ENCODE results near the gene HNRNPUL2.
"Not testable (repeated sequence)": the region's sequence is repeated elsewhere in the genome, so short reads cannot be mapped to it uniquely, and the experiment has no call there.

The HNRNPUL2 gene

DNA sequence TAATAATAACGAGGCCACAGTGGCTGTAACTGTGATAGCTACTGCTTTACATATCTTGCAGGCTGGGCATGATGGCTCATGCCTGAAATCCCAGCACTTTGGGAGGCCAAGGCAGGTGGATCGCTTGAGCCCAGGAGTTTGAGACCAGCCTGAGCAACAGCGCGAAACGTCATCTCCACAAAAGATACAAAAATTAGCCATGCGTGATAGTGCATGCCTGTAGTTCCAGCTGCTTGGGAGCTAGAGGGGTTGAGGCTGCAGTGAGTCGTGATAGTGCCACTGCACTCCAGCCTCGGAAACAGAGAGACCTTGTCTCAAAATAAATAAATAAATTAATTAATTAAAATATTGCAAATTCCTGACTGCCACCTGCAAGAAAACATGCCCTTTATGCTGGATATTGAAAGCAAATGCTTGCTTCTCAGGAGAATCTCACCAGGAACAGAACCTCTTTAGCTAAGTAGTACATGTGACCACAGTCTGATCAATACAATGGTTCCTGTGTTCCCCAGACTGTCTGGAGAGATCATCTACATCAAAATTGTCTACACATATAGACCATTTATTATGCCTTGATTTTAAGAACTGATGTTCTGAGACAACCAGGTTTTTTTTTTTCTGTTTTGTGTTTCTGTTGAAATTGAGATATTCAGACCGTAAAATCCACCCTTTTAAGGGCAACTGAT is 20.4 kb upstream of the HNRNPUL2 start:
- H3K4me1 Mint-ChIP-seq, result peaks cover 18% of the 10 kb centered on the region
- no peaks in the 10 kb centered on the region for H3K9me3 Mint-ChIP-seq
- no peaks in the 10 kb centered on the region for H3K27me3 Mint-ChIP-seq
- peaks cover 7% of the 10 kb centered on the region for H3K36me3 Mint-ChIP-seq
- no peak for ATAC-seq
- H3K4me3 Mint-ChIP-seq, result no peak overlapping the region
- no peak overlapping the region for H3K27ac Mint-ChIP-seq

DNA sequence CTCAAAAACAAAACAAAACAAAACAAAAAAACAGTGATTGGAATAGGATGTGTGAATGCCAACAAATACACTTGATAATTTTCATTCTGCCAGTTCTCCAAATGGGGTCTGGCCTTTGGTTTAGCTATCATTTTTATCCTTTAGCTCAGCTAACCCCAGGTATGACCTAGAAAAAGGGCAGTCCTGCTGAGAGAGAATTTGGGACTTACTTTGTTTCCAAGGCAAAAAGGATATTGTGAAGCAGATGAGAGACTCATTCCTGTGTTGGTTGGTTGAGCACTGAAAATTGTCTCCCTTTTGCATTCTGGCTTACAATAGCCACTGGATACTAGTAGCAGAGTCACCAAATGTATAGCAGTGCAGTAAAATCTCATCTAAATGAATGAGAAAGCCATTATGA is 9.9 kb upstream of the HNRNPUL2 start:
- ATAC-seq, result no peak
- Mint-ChIP-seq H3K9me3 (no peaks in the 10 kb centered on the region), H3K36me3 (peaks cover 40% of the 10 kb centered on the region), H3K27ac (no peak overlapping the region), H3K4me1 (no peaks in the 10 kb centered on the region), H3K27me3 (no peaks in the 10 kb centered on the region), H3K4me3 (no peak overlapping the region)

- no peak for ATAC-seq
- Mint-ChIP-seq H3K4me3 (no peak overlapping the region), H3K9me3 (no peaks in the 10 kb centered on the region), H3K4me1 (peaks cover 18% of the 10 kb centered on the region), H3K36me3 (peaks cover 20% of the 10 kb centered on the region), H3K27ac (no peak overlapping the region), H3K27me3 (no peaks in the 10 kb centered on the region)
These were observed 5.6 kb upstream of the HNRNPUL2 start for GRCh38 chr11:62732830-62733229.

DNA sequence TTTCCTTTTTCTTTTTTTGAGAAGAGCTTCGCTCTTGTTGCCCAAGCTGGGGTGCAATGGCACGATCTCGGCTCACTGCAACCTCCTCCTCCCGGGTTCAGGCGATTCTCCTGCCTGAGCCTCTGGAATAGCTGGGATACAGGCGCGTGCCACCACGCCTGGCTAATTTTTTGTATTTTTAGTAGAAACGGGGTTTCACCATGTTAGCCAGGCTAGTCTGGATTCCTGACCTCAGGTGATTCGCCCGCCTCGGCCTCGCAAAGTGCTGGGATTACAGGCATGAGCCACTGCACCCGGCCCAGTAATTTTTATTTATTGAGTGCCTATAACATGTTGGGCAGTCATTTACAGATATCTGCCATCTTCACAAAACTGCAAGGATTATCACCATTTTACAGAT is 2.8 kb upstream of the HNRNPUL2 start:
- Mint-ChIP-seq H3K4me1 (peaks cover 30% of the 10 kb centered on the region), H3K27ac (peak overlapping the region; percentile 95), H3K4me3 (peak overlapping the region; percentile 82), H3K36me3 (peaks cover 29% of the 10 kb centered on the region)
- ATAC-seq, H3K27me3 Mint-ChIP-seq, H3K9me3 Mint-ChIP-seq: not testable (repeated sequence)

GRCh38 chr11:62728171-62728988 is 1.1 kb upstream of the HNRNPUL2 start, which contains the start of gene TTC9C:
TSS of gene TTC9C (plus strand) at chr11:62728486. CDS start at chr11:62728849, 363 bp downstream.
- no peaks in the 10 kb centered on the region for H3K9me3 Mint-ChIP-seq
- H3K36me3 Mint-ChIP-seq, result peaks cover 39% of the 10 kb centered on the region
- H3K4me1 Mint-ChIP-seq, result peaks cover 45% of the 10 kb centered on the region

DNA sequence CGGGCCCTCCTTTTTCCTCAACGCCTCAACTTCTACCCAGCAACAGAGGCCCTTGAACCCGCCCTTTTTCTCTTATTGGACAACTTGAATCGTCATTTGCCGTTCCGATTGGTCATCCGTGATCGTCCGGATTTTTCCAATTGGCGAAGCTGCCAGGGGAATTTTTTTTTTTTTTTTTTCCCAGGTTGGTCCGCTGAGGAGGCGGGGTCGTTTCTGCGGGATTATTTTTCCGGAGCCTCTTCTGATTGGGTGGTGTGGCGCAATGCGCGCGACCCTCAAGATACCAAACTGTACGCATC is 564 bp upstream of the HNRNPUL2 start:
- peaks cover 35% of the 10 kb centered on the region for H3K36me3 Mint-ChIP-seq
- no peaks in the 10 kb centered on the region for H3K27me3 Mint-ChIP-seq
- peak overlapping the region; percentile 92 for H3K4me3 Mint-ChIP-seq
- H3K27ac Mint-ChIP-seq, result peak overlapping the region; percentile 95
- peak; percentile 83 for ATAC-seq
- no peaks in the 10 kb centered on the region for H3K9me3 Mint-ChIP-seq
- peaks cover 45% of the 10 kb centered on the region for H3K4me1 Mint-ChIP-seq

More at GRCh38 chr11:62728171-62728988, 1.1 kb upstream of the HNRNPUL2 start, which contains the start of gene TTC9C:
- ATAC-seq, result peak; percentile 65
- Mint-ChIP-seq H3K4me3 (peak within 1 kb of the TSS; percentile 92), H3K27ac (peak within 1 kb of the TSS; percentile 95), H3K27me3 (no peaks in the 10 kb centered on the region)

GRCh38 chr11:62726915-62727164 is 417 bp downstream of the HNRNPUL2 start:
- Mint-ChIP-seq H3K4me3 (peak overlapping the region; percentile 92), H3K36me3 (peaks cover 44% of the 10 kb centered on the region), H3K4me1 (peaks cover 45% of the 10 kb centered on the region), H3K27me3 (no peaks in the 10 kb centered on the region), H3K9me3 (no peaks in the 10 kb centered on the region), H3K27ac (peak overlapping the region; percentile 95)
- peak; percentile 2 for ATAC-seq

- no peaks in the 10 kb centered on the region for H3K9me3 Mint-ChIP-seq
- peaks cover 42% of the 10 kb centered on the region for H3K4me1 Mint-ChIP-seq
- H3K36me3 Mint-ChIP-seq, result peaks cover 46% of the 10 kb centered on the region
- H3K27me3 Mint-ChIP-seq, result no peaks in the 10 kb centered on the region
- no peak for ATAC-seq
- peak overlapping the region; percentile 95 for H3K27ac Mint-ChIP-seq
- peak overlapping the region; percentile 92 for H3K4me3 Mint-ChIP-seq
These were observed 922 bp downstream of the HNRNPUL2 start for GRCh38 chr11:62726156-62726914.

DNA sequence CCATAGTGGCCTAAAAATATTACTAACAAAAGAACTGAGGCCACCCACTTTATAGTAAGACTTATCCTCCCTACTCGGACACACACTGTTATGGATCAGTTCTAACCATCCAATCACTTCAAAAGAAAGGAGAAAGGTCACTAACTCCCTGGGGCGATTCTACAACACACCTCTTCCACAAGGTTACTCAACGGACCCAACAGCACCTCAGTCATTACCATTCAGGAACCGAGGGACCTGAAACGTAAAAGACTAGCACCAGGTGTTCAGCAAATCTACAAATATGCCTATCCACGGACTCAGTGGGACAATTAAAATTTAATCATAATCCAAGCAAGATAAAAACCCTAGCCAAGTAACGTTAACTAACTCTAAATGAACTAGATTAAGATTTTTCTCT is 1.6 kb downstream of the HNRNPUL2 start:
- Mint-ChIP-seq H3K27ac (peak overlapping the region; percentile 95), H3K4me1 (peaks cover 37% of the 10 kb centered on the region), H3K4me3 (peak overlapping the region; percentile 92), H3K9me3 (no peaks in the 10 kb centered on the region), H3K36me3 (peaks cover 49% of the 10 kb centered on the region), H3K27me3 (no peaks in the 10 kb centered on the region)
- ATAC-seq, result no peak

DNA sequence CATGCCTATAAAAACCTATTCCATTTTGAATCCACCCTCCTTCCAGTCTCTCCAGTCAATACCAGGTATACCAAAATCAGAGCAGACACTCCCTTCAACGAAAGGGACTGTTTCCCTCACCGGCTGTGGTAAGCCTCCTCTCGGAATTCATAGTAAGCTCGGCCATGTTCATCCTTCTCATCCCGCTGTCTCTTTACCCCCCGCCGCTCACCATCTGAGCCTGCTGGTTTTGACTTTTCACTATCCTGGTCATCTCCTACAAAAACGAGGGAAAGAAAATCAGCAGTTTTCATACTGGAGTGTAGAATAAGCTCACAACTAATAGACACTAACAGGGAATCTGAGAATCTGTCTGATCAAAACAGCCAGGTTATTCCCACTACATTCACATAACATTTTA is 3.1 kb downstream of the HNRNPUL2 start:
- Mint-ChIP-seq H3K9me3 (no peaks in the 10 kb centered on the region), H3K27me3 (no peaks in the 10 kb centered on the region), H3K36me3 (peaks cover 59% of the 10 kb centered on the region), H3K4me1 (peaks cover 27% of the 10 kb centered on the region), H3K4me3 (peak overlapping the region; percentile 92), H3K27ac (peak overlapping the region; percentile 12)
- ATAC-seq, result no peak

- H3K36me3 Mint-ChIP-seq, result peaks cover 72% of the 10 kb centered on the region
- no peak overlapping the region for H3K27ac Mint-ChIP-seq
- H3K4me3 Mint-ChIP-seq, result no peak overlapping the region
- H3K9me3 Mint-ChIP-seq, result no peaks in the 10 kb centered on the region
- H3K4me1 Mint-ChIP-seq, result peaks cover 27% of the 10 kb centered on the region
- no peak for ATAC-seq
- no peaks in the 10 kb centered on the region for H3K27me3 Mint-ChIP-seq
These were observed 5.3 kb downstream of the HNRNPUL2 start for GRCh38 chr11:62721994-62722393.

DNA sequence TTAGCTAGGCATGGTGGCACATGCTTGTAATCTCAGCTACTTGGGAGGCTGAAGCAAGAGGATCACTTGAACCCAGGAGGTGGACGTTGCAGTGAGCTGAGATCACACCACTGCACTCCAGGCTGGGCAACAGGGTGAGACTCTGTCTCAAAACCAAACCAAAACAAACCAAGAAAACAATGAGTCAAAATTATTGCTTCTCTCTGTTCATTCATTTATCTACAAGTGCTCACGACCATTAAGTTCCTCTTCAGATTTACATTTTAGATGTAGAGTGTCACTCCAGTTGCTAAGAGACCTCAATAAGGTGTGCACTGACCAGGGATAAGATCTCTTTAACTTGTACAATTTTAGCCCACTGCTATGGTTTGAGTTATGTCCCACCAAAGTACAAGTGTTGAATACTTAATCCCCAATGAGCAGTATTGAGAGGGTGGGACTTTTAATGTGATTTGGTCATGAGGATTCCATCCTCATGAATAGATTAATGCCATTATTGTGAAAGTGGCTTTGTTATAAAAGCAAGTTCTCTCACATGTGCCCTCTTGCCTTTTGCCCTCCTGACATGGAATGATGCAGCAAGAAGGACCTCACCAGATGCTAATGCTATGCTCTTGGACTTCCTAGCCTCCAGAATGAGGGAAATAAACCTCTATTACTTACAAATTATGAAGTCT is 7.8 kb downstream of the HNRNPUL2 start:
- Mint-ChIP-seq H3K4me1 (peaks cover 17% of the 10 kb centered on the region), H3K9me3 (no peaks in the 10 kb centered on the region), H3K27ac (no peak overlapping the region), H3K36me3 (peaks cover 82% of the 10 kb centered on the region), H3K4me3 (no peak overlapping the region), H3K27me3 (no peaks in the 10 kb centered on the region)
- no peak for ATAC-seq

GRCh38 chr11:62716816-62717215 is 10.4 kb downstream of the HNRNPUL2 start:
- H3K4me3 Mint-ChIP-seq, result no peak overlapping the region
- peaks cover 25% of the 10 kb centered on the region for H3K4me1 Mint-ChIP-seq
- no peak for ATAC-seq
- no peaks in the 10 kb centered on the region for H3K9me3 Mint-ChIP-seq
- H3K27me3 Mint-ChIP-seq, result no peaks in the 10 kb centered on the region
- no peak overlapping the region for H3K27ac Mint-ChIP-seq
- H3K36me3 Mint-ChIP-seq, result peaks cover 83% of the 10 kb centered on the region

- Mint-ChIP-seq H3K36me3 (peaks cover 77% of the 10 kb centered on the region), H3K27ac (no peak overlapping the region), H3K4me1 (peaks cover 25% of the 10 kb centered on the region), H3K9me3 (no peaks in the 10 kb centered on the region), H3K4me3 (no peak overlapping the region), H3K27me3 (no peaks in the 10 kb centered on the region)
- ATAC-seq, result no peak
These were observed 11.1 kb downstream of the HNRNPUL2 start for GRCh38 chr11:62716206-62716605.

Measured in stimulated activated memory B cell treated with anti-CD40 and anti-IgM and Interleukin-4, amounts not matched to agents 10 μg/mL and 1 μg/mL and 100 μg/mL, for 72 hours (primary cell).